ENCODE results near the gene DENND1B. TPM values are rescaled to one million over a fixed set of nuclear protein-coding genes. Genes with fewer than 3 reads are reported as not detected.

DENND1B gene
- total and polyA plus RNA-seq, 2 of the 13 experiments (the other 11 are each of a cell fraction or from before 2014, with no cell fraction given): 2.6 to 5.7 TPM

DNA sequence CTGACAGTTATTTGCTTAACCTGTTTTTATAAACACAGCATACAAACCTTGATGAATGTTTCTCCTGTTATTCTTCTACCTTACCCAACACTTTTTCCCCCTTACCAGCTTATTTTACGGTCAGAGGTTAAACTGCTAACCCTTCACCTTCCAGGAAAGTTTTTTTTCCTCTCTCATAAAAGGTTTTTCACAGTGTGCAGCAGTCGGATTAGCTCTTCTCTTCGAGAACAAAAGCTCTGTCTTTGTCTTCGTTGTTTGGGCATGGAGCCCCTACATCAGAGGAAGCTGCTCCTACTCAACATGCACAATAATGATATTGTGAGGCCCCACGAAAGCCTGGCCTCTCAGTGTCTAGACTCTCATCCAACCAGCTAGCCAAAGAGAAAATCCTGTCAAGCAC is 42.0 kb downstream of the DENND1B start:
- Histone ChIP-seq H3K4me2 (ENCODE audit: low read depth, low read length) (peak overlapping the region; percentile 59), H4K20me1 (ENCODE audit: insufficient read depth, low read length) (no peaks in the 10 kb centered on the region), H3K9ac (ENCODE audit: insufficient read depth, low read depth, low read length) (peak overlapping the region; percentile 20), H3K79me2 (ENCODE audit: insufficient read depth, low read length) (no peaks in the 10 kb centered on the region), H2AFZ (ENCODE audit: low read length) (no peak overlapping the region), H3K27me3 (ENCODE audit: control insufficient read depth in 1 of 2, insufficient read depth in 2 of 2, low read length in 2 of 2) (no peaks in the 10 kb centered on the region), H3K4me1 (ENCODE audit: insufficient read depth, low read length) (peaks cover 35% of the 10 kb centered on the region), H3K36me3 (replicated peaks in 1 of 2; ENCODE audit: control insufficient read depth in 1 of 2, insufficient read depth in 2 of 2, low read length in 2 of 2) (no peaks in the 10 kb centered on the region), H3K4me3 (replicated peaks in 1 of 3; ENCODE audit: insufficient read depth in 1 of 3, low read depth in 2 of 3, low read length in 3 of 3) (peak overlapping the region in 2 of 3 experiments; percentile 3 to 15; a peak in 2 of 6 replicates), H3K27ac (ENCODE audit: extremely low read length, insufficient read depth, low read length) (peak overlapping the region; percentile 42), H3K9me3 (ENCODE audit: low read length) (no peaks in the 10 kb centered on the region)
- in situ Hi-C loops (cut with HindIII; ENCODE audit: extremely low pct_ligation_motif_present, low pct_unique_long_range_greater_than_20kb) (no loop called here), intact Hi-C loops (cut with micrococcal nuclease; ENCODE audit: unreplicated experiment) (loop anchor here (2.0 kb wide), 1 partner anchor 41 kb away; no protein-coding TSS in a partner anchor)
- peak; percentile 78 for DNase-seq (ENCODE audit: low spot score)
- BruUV-seq (replicated peaks): no TSS peak
- WGBS (ENCODE audit: low lambda C conversion rate): 17% methylated on average over 5 of the region's 5 CpGs
- FAIRE-seq: peak; percentile 56
- ChIA-PET CTCF (ENCODE audit: low intra/inter-chr PET ratio, low total read pairs) (no interaction called here), POLR2A (no interaction called here)
- ATAC-seq: peak; percentile 89
- TF ChIP-seq, protein P1, sequence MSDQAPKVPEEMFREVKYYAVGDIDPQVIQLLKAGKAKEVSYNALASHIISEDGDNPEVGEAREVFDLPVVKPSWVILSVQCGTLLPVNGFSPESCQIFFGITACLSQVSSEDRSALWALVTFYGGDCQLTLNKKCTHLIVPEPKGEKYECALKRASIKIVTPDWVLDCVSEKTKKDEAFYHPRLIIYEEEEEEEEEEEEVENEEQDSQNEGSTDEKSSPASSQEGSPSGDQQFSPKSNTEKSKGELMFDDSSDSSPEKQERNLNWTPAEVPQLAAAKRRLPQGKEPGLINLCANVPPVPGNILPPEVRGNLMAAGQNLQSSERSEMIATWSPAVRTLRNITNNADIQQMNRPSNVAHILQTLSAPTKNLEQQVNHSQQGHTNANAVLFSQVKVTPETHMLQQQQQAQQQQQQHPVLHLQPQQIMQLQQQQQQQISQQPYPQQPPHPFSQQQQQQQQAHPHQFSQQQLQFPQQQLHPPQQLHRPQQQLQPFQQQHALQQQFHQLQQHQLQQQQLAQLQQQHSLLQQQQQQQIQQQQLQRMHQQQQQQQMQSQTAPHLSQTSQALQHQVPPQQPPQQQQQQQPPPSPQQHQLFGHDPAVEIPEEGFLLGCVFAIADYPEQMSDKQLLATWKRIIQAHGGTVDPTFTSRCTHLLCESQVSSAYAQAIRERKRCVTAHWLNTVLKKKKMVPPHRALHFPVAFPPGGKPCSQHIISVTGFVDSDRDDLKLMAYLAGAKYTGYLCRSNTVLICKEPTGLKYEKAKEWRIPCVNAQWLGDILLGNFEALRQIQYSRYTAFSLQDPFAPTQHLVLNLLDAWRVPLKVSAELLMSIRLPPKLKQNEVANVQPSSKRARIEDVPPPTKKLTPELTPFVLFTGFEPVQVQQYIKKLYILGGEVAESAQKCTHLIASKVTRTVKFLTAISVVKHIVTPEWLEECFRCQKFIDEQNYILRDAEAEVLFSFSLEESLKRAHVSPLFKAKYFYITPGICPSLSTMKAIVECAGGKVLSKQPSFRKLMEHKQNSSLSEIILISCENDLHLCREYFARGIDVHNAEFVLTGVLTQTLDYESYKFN (CRISPR knock-in tag; conservative IDR thresholded peaks at IDR 0.05): peak; percentile 42
- TF ChIP-seq, protein P2, sequence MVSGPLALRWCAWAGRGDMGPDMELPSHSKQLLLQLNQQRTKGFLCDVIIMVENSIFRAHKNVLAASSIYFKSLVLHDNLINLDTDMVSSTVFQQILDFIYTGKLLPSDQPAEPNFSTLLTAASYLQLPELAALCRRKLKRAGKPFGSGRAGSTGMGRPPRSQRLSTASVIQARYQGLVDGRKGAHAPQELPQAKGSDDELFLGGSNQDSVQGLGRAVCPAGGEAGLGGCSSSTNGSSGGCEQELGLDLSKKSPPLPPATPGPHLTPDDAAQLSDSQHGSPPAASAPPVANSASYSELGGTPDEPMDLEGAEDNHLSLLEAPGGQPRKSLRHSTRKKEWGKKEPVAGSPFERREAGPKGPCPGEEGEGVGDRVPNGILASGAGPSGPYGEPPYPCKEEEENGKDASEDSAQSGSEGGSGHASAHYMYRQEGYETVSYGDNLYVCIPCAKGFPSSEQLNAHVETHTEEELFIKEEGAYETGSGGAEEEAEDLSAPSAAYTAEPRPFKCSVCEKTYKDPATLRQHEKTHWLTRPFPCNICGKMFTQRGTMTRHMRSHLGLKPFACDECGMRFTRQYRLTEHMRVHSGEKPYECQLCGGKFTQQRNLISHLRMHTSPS (CRISPR knock-in tag; IDR thresholded peaks at IDR 0.05; ENCODE audit: low read depth): no peak
- TF ChIP-seq ZNF296 (CRISPR knock-in tag; conservative IDR thresholded peaks at IDR 0.05) (no peak), TCF7 (IDR thresholded peaks at IDR 0.05; ENCODE audit: low read depth) (peak; percentile 30; the same call in 1 of the 2 replicates), HMG20A (CRISPR knock-in tag; IDR thresholded peaks at IDR 0.05; ENCODE audit: borderline replicate concordance) (peak; percentile 61), ZNF879 (CRISPR knock-in tag; IDR thresholded peaks at IDR 0.05) (no peak), ZSCAN12 (CRISPR knock-in tag; IDR thresholded peaks at IDR 0.05) (no peak), PITX1 (CRISPR knock-in tag; IDR thresholded peaks at IDR 0.05) (no peak)
- TF ChIP-seq, protein P3, sequence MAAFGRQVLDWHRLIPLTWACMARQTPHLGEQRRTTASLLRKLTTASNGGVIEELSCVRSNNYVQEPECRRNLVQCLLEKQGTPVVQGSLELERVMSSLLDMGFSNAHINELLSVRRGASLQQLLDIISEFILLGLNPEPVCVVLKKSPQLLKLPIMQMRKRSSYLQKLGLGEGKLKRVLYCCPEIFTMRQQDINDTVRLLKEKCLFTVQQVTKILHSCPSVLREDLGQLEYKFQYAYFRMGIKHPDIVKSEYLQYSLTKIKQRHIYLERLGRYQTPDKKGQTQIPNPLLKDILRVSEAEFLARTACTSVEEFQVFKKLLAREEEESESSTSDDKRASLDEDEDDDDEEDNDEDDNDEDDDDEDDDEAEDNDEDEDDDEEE (CRISPR knock-in tag; IDR thresholded peaks at IDR 0.05): no peak
- TF ChIP-seq, protein P4, sequence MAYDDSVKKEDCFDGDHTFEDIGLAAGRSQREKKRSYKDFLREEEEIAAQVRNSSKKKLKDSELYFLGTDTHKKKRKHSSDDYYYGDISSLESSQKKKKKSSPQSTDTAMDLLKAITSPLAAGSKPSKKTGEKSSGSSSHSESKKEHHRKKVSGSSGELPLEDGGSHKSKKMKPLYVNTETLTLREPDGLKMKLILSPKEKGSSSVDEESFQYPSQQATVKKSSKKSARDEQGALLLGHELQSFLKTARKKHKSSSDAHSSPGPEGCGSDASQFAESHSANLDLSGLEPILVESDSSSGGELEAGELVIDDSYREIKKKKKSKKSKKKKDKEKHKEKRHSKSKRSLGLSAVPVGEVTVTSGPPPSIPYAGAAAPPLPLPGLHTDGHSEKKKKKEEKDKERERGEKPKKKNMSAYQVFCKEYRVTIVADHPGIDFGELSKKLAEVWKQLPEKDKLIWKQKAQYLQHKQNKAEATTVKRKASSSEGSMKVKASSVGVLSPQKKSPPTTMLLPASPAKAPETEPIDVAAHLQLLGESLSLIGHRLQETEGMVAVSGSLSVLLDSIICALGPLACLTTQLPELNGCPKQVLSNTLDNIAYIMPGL (CRISPR knock-in tag; IDR thresholded peaks at IDR 0.05; ENCODE audit: borderline replicate concordance in 1 of 2, low read depth in 1 of 2): no peak
- TF ChIP-seq, protein P5, sequence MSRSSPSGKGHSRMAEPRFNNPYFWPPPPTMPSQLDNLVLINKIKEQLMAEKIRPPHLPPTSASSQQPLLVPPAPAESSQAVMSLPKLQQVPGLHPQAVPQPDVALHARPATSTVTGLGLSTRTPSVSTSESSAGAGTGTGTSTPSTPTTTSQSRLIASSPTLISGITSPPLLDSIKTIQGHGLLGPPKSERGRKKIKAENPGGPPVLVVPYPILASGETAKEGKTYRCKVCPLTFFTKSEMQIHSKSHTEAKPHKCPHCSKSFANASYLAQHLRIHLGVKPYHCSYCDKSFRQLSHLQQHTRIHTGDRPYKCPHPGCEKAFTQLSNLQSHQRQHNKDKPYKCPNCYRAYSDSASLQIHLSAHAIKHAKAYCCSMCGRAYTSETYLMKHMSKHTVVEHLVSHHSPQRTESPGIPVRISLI (CRISPR knock-in tag; IDR thresholded peaks at IDR 0.05; ENCODE audit: borderline replicate concordance): peak; percentile 74
